GM19395 (cell line): ENCODE data around the gene TMEM40.
"Not testable (repeated sequence)": the region's sequence is repeated elsewhere in the genome, so short reads cannot be mapped to it uniquely, and the experiment has no call there.

ENCODE experiments used
- ATAC-seq: cut with Tn5 transposase; IDR thresholded peaks from one replicate; pipeline ENCODE4 v1.9.1; 2021; ENCODE audit warnings: mild to moderate bottlenecking, moderate library complexity; ENCODE audit not compliant: unreplicated experiment

Gene TMEM40

GRCh38 chr3:12722226-12722625, 36.8 kb downstream of the TMEM40 start:
- ATAC-seq, result no peak

GRCh38 chr3:12719984-12720898, 38.8 kb downstream of the TMEM40 start:
- peak; percentile 96 for ATAC-seq

- no peak for ATAC-seq
Observed at GRCh38 chr3:12719541-12719940, 39.5 kb downstream of the TMEM40 start.

- no peak for ATAC-seq
Observed at GRCh38 chr3:12716605-12717151, 42.4 kb downstream of the TMEM40 start.

DNA sequence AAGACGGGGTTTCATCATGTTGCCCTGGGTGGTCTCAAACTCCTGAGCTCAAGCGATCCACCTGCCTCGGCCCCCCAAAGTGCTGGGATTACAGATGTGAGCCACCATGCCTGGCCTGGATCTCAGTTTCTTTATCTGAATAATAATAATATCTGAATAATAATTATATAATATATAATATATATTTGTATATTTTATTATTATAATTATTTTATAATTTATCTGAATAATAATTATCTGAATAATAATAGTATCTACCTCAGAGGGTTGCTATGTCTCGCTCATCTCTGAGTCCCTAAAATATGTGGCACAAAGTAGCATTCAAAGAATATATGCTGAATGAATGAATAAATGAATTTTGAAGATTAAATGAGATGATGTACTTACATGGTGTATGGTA, 44.8 kb downstream of the TMEM40 start:
- no peak for ATAC-seq

GRCh38 chr3:12710062-12710461, 49.0 kb downstream of the TMEM40 start:
- no peak for ATAC-seq

GRCh38 chr3:12709334-12709733, 49.7 kb downstream of the TMEM40 start:
- ATAC-seq, result no peak

DNA sequence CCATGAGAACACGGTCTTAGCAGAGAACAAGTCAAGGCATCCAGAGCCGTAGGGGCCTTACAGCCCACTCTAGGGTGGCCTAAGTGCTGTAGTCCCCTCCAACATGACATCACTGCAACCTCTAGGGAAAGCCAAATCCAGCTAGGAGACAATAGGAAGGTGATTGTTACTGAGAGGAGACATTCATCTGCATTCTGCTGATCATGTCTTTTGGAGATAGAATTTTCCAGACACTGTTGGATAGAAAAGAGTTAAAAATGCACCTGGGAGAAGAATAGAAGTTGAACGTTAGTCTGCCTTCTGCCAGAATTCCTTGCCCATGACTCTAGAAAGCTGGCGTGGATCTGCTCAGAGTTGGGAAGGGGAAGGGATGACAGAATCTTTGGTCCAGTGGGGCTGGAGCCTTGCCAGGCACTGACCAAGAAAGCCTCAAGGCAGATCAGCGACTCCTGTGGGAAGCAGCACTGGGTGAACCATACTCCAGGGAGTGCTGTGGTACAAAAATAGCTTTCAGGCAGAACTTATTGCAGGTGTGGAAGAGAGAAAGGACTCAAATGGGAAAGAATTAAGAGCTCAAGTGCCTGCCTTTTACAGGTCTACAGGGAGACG, 50.4 kb downstream of the TMEM40 start:
- no peak for ATAC-seq

DNA sequence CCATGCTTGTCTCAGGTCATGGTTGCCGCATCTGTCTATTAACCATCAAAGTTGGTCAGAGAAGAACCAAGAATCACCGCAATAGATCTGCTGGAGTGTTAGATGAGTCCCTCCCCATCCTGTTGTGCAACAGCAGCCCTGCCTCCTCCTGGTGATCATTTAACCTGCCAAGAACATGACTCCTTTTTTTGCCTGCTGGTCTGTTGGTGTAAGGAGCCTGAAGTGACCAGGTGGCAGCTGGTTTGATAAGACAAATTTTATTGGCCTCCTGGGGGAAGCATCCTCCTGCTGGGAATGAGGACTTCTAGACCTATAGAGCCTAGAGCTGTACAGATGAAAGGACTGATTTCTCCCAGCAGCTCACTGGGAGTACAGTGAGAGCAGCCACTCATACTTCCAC, 51.6 kb downstream of the TMEM40 start:
- ATAC-seq, result no peak

GRCh38 chr3:12706504-12707253, 52.4 kb downstream of the TMEM40 start:
- peak; percentile 87 for ATAC-seq

DNA sequence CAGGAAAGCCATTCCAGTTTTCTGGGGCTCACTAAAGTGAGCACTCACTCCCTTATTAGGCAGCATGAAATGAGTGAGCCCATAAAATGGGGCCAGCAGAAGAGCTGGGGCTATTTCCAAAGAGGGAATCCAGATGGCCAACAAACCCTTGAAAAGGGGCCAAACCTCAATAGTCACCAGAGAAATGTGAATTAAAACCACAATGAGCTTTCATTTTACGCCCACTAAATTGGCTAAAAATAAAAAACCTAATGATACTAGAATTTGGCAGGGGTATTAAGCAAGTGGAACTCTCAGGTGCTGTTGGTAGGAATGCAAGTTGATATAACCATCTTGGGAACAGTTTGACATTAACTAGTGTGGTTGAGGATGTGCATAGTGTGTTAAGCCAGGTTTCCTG, 53.1 kb downstream of the TMEM40 start:
- no peak for ATAC-seq

- ATAC-seq, result no peak
Observed at GRCh38 chr3:12705374-12705926, 53.6 kb downstream of the TMEM40 start.

GRCh38 chr3:12702501-12702900, 56.6 kb downstream of the TMEM40 start:
- ATAC-seq, result no peak

GRCh38 chr3:12701601-12702000, 57.5 kb downstream of the TMEM40 start:
- ATAC-seq, result not testable (repeated sequence)

DNA sequence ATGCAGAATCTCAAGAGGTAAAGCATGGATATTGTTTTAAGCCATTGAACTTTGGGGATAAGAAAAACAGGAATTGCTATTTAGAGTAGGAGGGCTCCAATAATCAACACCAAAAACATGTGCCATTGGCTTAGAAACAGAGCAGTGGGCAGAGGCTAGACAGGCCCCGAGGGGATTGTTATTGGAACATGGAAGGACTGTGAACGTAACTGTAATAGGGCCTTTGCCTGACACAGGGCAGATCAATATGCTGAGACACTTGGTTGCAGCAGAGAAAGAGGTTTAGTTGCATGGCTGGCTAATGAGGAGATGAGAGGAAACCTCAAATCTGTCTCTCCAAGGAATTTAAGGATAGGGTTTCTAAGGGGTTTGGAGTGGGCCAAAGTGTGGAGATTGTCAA, 58.3 kb downstream of the TMEM40 start:
- no peak for ATAC-seq

DNA sequence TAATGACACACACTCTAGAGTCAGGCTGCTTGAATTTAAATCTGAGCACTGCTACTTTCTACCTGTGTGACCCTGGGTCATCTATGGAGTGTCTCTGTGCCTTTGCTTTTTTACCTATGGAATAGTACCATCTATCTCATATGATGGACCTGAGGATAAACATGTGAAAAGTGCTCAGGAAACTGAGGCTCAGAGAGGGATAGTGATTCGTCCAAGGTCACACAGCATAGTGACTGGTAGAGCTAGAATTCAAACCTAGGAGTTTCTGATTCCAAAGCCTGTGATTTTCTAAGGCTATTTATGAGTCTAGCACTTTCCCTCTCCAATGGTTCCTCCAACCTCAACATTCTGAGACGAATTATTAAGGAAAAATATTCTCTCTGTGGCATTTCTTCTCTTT, 63.1 kb downstream of the TMEM40 start:
- ATAC-seq, result no peak

GRCh38 chr3:12695112-12695511, 63.9 kb downstream of the TMEM40 start:
- ATAC-seq, result no peak

DNA sequence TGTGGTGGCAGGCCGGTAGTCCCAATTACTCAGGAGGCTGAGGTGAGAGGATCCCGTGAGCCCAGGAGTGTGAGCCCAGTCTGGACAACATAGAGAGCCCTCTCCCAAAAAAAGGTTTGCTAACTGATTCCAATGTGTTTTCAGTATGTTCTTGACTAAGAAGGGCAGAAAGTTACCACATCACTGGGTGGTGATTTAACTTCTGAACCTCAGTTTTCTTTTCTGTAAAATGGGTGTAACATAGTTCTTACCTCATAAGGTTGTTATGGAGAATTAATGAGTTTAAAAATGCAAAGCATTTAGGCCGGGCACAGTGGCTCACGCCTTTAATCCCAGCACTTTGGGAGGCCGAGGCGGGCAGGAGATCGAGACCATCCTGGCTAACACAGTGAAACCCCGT, 66.6 kb downstream of the TMEM40 start:
- ATAC-seq, result no peak

- ATAC-seq, result no peak
Observed at GRCh38 chr3:12689997-12690711, 68.9 kb downstream of the TMEM40 start.

GRCh38 chr3:12687948-12688347, 71.1 kb downstream of the TMEM40 start:
- no peak for ATAC-seq
